ENCODE results near the gene HNRNPA1.

HNRNPA1 gene

DNA sequence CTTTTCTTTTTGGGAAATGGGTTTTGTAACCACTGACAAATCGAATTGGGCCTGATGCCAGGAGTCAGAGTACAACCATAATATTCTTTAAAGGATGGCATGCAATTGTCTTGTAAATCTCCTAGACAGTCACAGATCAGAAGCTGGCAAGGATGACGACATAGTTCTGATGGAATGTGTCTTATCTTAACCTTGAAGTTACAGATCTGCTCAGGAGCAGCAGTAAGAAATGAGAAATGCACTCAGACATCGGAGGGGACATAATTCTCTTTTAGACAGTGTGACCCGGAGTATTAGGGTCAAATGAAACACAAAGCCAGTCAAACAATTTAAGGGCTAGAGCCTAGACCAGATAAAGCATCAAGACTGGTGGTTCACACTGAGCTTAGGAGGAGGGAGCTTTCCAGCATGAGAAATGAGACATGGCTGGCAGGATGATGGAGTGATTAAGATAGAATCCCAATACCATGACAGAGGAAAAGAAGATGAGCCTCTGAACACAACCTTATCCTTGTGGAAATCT is 18.1 kb upstream of the HNRNPA1 start (continued):
- TF ChIP-seq ZNF211 (tag by site-specific recombination; IDR thresholded peaks at IDR 0.05; ENCODE audit: low read depth) (no peak), ZNF132 (tag by site-specific recombination; IDR thresholded peaks at IDR 0.05; ENCODE audit: borderline replicate concordance) (no peak), ZNF292 (tag by site-specific recombination; IDR thresholded peaks at IDR 0.05; ENCODE audit: borderline replicate concordance, low read depth) (no peak), YY2 (tag by site-specific recombination; IDR thresholded peaks at IDR 0.05) (no peak), ZNF140 (tag by site-specific recombination; IDR thresholded peaks at IDR 0.05) (no peak), SP2 (tag by site-specific recombination; IDR thresholded peaks at IDR 0.05) (no peak), ZSCAN23 (tag by site-specific recombination; IDR thresholded peaks at IDR 0.05) (no peak), ZNF785 (tag by site-specific recombination; IDR thresholded peaks at IDR 0.05) (no peak), ZNF677 (tag by site-specific recombination; IDR thresholded peaks at IDR 0.05) (no peak), ZNF155 (tag by site-specific recombination; IDR thresholded peaks at IDR 0.05) (no peak), ZNF560 (tag by site-specific recombination; IDR thresholded peaks at IDR 0.05; ENCODE audit: borderline replicate concordance) (no peak), IKZF3 (tag by site-specific recombination; IDR thresholded peaks at IDR 0.05) (peak; percentile 76), OVOL3 (tag by site-specific recombination; IDR thresholded peaks at IDR 0.05) (peak; percentile 52; the same call in 1 of the 2 replicates), ZNF202 (tag by site-specific recombination; IDR thresholded peaks at IDR 0.05; ENCODE audit: borderline replicate concordance) (no peak), ZNF473 (tag by site-specific recombination; IDR thresholded peaks at IDR 0.05) (no peak), ZBTB21 (tag by site-specific recombination; IDR thresholded peaks at IDR 0.05) (peak; percentile 80), GLIS1 (tag by site-specific recombination; IDR thresholded peaks at IDR 0.05) (0 out of 2 replicates have a peak, but pooled peaks have one; percentile 13), ZNF24 (tag by site-specific recombination; IDR thresholded peaks at IDR 0.05) (peak; percentile 52; the same call in 1 of the 2 replicates), ZNF629 (tag by site-specific recombination; IDR thresholded peaks at IDR 0.05) (peak; percentile 96), ZBTB48 (tag by site-specific recombination; IDR thresholded peaks at IDR 0.05) (no peak), ZNF501 (tag by site-specific recombination; IDR thresholded peaks at IDR 0.05) (no peak), ZNF302 (tag by site-specific recombination; IDR thresholded peaks at IDR 0.05; ENCODE audit: low read depth) (no peak)
- TF ChIP-seq, protein P1, sequence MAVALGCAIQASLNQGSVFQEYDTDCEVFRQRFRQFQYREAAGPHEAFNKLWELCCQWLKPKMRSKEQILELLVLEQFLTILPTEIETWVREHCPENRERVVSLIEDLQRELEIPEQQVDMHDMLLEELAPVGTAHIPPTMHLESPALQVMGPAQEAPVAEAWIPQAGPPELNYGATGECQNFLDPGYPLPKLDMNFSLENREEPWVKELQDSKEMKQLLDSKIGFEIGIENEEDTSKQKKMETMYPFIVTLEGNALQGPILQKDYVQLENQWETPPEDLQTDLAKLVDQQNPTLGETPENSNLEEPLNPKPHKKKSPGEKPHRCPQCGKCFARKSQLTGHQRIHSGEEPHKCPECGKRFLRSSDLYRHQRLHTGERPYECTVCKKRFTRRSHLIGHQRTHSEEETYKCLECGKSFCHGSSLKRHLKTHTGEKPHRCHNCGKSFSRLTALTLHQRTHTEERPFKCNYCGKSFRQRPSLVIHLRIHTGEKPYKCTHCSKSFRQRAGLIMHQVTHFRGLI (tag by site-specific recombination; IDR thresholded peaks at IDR 0.05) = no peak
- TF ChIP-seq, protein P2, sequence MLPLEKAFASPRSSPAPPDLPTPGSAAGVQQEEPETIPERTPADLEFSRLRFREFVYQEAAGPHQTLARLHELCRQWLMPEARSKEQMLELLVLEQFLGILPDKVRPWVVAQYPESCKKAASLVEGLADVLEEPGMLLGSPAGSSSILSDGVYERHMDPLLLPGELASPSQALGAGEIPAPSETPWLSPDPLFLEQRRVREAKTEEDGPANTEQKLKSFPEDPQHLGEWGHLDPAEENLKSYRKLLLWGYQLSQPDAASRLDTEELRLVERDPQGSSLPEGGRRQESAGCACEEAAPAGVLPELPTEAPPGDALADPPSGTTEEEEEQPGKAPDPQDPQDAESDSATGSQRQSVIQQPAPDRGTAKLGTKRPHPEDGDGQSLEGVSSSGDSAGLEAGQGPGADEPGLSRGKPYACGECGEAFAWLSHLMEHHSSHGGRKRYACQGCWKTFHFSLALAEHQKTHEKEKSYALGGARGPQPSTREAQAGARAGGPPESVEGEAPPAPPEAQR (tag by site-specific recombination; IDR thresholded peaks at IDR 0.05) = no peak
- TF ChIP-seq, protein P3, sequence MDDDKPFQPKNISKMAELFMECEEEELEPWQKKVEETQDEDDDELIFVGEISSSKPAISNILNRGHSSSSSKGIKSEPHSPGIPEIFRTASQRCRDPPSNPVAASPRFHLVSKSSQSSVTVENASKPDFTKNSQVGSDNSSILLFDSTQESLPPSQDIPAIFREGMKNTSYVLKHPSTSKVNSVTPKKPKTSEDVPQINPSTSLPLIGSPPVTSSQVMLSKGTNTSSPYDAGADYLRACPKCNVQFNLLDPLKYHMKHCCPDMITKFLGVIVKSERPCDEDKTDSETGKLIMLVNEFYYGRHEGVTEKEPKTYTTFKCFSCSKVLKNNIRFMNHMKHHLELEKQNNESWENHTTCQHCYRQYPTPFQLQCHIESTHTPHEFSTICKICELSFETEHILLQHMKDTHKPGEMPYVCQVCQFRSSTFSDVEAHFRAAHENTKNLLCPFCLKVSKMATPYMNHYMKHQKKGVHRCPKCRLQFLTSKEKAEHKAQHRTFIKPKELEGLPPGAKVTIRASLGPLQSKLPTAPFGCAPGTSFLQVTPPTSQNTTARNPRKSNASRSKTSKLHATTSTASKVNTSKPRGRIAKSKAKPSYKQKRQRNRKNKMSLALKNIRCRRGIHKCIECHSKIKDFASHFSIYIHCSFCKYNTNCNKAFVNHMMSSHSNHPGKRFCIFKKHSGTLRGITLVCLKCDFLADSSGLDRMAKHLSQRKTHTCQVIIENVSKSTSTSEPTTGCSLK (tag by site-specific recombination; IDR thresholded peaks at IDR 0.05) = no peak
- TF ChIP-seq, protein P4, sequence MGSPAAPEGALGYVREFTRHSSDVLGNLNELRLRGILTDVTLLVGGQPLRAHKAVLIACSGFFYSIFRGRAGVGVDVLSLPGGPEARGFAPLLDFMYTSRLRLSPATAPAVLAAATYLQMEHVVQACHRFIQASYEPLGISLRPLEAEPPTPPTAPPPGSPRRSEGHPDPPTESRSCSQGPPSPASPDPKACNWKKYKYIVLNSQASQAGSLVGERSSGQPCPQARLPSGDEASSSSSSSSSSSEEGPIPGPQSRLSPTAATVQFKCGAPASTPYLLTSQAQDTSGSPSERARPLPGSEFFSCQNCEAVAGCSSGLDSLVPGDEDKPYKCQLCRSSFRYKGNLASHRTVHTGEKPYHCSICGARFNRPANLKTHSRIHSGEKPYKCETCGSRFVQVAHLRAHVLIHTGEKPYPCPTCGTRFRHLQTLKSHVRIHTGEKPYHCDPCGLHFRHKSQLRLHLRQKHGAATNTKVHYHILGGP (tag by site-specific recombination; IDR thresholded peaks at IDR 0.05) = no peak
- TF ChIP-seq, protein P5, sequence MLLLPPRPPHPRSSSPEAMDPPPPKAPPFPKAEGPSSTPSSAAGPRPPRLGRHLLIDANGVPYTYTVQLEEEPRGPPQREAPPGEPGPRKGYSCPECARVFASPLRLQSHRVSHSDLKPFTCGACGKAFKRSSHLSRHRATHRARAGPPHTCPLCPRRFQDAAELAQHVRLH (tag by site-specific recombination; IDR thresholded peaks at IDR 0.05) = peak; percentile 76; the same call in 1 of the 2 replicates
- TF ChIP-seq, protein P6, sequence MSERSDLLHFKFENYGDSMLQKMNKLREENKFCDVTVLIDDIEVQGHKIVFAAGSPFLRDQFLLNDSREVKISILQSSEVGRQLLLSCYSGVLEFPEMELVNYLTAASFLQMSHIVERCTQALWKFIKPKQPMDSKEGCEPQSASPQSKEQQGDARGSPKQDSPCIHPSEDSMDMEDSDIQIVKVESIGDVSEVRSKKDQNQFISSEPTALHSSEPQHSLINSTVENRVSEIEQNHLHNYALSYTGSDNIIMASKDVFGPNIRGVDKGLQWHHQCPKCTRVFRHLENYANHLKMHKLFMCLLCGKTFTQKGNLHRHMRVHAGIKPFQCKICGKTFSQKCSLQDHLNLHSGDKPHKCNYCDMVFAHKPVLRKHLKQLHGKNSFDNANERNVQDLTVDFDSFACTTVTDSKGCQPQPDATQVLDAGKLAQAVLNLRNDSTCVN (tag by site-specific recombination; optimal IDR thresholded peaks at IDR 0.05) = no peak
- TF ChIP-seq, protein P7, sequence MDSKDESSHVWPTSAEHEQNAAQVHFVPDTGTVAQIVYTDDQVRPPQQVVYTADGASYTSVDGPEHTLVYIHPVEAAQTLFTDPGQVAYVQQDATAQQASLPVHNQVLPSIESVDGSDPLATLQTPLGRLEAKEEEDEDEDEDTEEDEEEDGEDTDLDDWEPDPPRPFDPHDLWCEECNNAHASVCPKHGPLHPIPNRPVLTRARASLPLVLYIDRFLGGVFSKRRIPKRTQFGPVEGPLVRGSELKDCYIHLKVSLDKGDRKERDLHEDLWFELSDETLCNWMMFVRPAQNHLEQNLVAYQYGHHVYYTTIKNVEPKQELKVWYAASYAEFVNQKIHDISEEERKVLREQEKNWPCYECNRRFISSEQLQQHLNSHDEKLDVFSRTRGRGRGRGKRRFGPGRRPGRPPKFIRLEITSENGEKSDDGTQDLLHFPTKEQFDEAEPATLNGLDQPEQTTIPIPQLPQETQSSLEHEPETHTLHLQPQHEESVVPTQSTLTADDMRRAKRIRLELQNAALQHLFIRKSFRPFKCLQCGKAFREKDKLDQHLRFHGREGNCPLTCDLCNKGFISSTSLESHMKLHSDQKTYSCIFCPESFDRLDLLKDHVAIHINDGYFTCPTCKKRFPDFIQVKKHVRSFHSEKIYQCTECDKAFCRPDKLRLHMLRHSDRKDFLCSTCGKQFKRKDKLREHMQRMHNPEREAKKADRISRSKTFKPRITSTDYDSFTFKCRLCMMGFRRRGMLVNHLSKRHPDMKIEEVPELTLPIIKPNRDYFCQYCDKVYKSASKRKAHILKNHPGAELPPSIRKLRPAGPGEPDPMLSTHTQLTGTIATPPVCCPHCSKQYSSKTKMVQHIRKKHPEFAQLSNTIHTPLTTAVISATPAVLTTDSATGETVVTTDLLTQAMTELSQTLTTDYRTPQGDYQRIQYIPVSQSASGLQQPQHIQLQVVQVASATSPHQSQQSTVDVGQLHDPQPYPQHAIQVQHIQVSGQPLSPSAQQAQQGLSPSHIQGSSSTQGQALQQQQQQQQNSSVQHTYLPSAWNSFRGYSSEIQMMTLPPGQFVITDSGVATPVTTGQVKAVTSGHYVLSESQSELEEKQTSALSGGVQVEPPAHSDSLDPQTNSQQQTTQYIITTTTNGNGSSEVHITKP (tag by site-specific recombination; IDR thresholded peaks at IDR 0.05) = 0 out of 2 replicates have a peak, but pooled peaks have one; percentile 20

Measured in HEK293 (cell line).